GM21529 (cell line): ENCODE results near the gene IGF1R.
"Not testable (repeated sequence)": the region's sequence is repeated elsewhere in the genome, so short reads cannot be mapped to it uniquely, and the experiment has no call there.

Experiments used
- ATAC-seq: cut with Tn5 transposase; IDR thresholded peaks from one replicate; pipeline ENCODE4 v1.9.1; 2021; ENCODE audit not compliant: unreplicated experiment

The IGF1R gene

GRCh38 chr15:98978153-98978552 is 329.8 kb downstream of the IGF1R start:
- no peak for ATAC-seq

DNA sequence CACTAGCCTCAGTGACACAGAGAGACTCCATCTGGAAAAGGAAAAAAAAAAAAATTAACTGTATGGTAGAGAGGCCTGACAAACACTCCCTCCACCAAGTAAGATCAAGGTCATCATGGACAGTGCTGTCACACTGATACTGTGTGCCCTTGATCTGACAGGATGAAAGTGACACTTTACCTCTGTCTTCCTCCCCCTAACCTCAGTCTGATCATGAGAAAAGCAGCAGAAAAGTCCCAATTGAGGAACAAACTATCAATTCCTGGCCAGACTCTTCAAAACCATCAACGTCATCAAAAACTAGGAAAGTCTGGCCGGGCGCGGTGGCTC is 332.5 kb downstream of the IGF1R start:
- no peak for ATAC-seq

DNA sequence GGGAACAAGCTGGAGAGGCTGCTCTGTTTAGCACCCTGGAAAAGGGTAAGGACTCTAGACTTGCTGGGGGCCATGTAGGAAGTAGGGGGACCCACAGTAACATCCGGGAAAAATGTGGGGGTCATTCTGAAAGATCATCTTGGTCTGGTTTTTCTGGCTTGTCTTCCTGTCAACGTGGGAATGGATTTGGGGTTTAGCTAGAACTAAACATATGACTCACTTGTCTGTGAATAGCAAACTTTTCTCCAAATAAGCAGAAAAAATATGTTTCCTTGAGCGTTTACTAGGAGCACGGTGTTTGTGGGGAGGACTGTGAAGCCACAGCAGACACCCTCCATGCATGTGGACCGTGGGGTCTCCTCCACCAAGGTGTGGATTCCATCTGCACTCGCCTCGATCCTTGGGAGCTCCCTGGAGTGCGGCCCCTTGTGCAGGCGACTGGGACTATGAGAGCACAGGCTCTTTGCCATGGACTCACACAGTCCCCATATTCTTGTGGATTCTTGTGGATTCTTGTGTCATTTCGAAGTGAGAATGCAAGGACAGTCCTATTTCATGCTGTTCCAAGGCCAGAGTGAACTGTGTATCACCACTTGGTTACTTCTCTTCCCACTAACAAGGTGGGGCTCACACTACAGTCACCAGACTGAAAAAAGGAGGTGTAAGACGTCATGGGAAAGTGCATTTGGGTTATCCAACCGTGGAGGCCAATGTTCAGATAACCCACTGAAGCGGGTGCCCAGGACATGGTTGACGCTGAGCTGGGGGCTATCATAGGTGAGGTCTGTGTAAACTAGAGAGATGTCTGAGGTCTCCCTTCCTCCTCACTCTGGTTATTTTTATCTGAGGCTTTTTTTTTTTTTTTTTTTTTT is 333.7 kb downstream of the IGF1R start:
- peak; percentile 50 for ATAC-seq

- no peak for ATAC-seq
Observed at GRCh38 chr15:98983334-98983733, 335.0 kb downstream of the IGF1R start.

GRCh38 chr15:98986281-98986680 is 337.9 kb downstream of the IGF1R start:
- no peak for ATAC-seq

GRCh38 chr15:98994892-98995291 is 346.6 kb downstream of the IGF1R start:
- no peak for ATAC-seq

DNA sequence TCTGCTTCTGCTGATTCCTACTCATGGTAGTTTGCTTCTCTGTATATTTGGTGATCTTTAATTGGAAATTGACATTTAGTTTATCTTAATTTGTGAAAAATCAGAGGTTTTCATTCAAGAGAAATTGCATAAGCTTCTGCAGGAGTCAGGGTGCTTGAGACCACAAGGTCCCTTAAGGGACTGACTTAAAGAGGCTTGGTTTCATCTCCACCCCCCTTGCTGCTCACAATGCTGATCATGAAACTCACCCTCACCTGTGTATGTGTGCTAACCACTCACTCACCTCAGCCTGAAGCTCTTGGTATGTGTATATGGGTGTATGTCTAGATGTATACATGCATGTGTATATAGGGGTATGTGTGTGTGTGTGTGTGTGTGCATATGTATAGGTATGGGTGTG is 347.8 kb downstream of the IGF1R start:
- no peak for ATAC-seq

GRCh38 chr15:98996624-98997023 is 348.3 kb downstream of the IGF1R start:
- ATAC-seq, result no peak

DNA sequence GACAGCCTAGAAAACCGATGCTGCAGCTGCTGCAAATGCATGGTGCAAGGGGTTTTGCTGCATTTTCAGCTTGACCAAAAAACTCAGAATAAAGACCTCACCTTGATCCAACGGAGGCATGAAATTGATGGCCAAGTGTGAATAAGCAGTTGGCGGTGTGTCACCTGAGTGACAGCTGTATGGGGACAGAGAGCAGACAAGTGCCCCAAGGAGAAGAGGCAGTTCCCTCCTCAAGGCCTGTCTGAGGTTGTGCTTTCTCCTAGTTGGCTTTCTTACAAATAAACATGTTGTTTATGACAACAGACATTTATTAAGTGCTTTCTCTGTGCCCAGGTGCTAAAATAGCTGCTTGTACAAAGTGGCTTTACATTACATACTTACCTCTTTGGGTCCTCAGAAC is 349.0 kb downstream of the IGF1R start:
- no peak for ATAC-seq

DNA sequence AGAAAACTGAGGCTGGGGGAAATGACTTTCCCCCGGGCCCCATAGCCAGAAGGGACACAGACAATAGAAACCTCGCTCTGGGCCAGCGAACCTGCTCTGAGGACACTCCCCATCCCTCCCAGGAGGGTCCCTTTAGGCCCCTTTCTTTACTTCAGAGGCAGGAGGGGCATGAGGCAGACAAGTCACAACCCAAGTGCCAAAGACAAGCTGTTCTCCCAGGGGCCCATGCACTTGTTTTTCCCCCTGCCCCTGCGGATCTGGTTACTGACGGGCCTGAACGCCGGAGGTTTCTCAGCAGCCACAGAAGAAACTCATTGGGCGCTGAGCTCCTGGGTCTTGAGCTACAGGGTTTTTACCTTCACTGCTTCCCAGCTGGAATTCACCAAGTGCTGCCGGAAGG is 349.4 kb downstream of the IGF1R start:
- no peak for ATAC-seq

DNA sequence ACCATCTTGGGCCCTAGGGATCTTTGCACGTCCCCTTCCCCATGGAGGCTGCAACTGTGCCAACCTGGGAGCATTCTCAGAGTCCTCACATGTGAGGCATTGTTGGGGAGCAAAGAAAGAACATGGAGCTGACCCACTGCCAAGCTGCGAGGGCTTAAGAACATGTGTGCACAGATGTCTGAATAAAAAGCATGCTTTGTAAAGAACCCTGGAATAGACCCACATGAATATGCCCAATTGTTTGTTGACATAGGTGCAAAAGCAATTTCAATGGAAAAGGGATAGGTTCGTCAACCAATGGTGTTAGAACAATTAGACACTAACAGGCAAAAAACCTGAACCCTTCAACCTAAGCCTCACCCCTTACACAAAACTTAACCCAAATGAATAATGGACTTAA is 349.9 kb downstream of the IGF1R start:
- ATAC-seq, result no peak

- no peak for ATAC-seq
Observed at GRCh38 chr15:98999233-98999632, 350.9 kb downstream of the IGF1R start.

DNA sequence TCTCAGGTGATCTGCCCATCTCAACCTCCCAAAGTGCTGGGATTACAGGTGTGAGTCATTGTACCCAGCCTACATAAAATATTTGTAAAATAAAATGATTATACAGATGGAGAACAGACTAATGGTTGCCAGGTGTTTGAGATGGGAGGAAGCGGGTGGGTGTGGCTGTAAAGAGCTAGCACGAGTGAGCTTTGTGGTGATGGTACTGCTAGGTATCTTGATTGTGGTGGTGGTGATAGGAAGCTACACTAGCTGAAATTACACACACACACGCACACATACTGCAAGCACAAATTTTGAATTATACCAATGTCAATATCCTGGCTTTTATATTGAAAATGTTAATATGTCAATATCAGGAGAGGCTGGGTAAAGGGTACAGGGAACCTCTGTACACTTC is 353.9 kb downstream of the IGF1R start:
- ATAC-seq, result no peak

DNA sequence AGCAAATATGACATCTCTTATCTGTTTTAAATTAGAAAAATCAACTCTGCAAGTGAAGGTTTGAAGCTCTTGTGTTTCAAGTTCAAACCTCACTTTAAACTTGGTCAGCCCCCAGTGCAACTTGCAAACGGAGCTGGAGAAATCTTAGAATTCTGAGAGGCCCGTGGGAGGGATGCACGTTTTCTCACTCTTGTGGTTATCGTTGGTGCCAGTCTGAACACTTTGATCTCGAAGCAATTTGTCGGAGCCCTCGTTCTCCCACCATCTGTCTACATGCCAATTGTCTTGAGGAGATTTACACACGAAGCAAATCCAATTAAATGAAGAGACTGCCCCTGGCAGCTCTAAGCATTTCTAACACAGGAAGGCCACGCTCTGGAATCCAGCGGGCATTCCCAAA is 355.0 kb downstream of the IGF1R start:
- ATAC-seq, result not testable (repeated sequence)

DNA sequence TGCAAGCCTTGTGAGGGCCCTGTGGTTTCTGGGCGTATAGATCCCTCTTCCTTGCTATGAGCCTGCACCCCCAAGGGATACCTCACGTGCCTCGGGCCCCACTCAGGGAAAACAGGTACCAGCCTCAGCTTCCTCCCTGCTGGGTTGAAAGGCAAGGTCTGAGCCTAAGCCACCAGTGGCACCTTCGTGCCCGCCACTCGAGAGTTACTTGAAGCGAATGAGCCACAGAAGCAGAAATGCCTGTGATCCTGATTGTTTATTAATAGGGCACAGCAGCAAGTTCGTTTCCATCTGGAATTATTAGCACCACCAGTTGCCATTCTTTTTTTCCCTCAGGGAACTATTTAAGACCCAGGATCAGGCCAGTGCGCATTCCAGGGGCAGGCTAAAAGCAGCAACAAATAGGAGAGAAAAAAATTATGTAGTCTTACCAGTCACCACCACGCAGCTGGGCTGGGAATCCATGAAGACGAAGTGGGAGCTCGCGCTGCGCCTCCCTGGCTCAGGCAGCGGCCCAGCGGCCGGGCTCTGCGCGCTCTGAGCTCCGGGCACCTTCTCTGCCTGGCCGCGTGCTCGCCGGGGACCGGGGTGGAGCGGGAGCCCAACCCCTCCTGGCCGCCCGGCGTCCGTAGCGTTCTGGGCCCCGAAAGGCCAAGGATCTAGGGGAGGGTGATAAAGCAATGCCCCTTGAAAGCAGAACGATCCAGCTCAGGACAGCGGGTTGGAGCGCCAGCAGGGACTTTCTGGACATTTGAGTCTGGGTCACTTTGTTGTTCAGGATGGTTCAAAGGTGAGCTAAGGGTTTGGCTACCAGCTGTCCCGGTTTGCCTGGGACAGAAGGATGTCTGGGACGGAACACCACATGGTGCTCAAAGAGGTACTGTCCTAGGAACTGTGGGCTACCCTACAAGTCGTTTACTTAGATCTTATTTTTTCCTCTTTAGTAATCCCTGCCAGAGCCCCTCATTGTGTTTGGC is 356.9 kb downstream of the IGF1R start:
- not testable (repeated sequence) for ATAC-seq

DNA sequence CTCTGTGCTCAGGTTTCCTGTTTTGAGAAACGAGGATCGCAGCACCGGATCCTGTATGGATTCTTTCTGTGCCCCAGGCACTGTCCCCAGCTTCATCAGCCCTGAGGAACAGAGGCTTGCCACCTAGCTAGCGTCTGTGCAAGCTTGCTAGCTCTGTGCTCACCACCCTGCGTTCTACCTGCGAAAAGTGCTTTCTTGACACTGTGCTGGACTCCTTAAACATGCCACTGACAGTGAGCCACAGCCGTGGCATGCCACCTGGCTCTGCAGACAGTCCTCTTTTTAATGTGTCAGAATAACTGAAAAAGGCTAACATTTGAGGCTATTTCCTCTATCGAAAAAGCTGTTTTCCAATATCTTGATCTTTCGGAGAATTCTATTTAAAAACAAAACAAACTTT is 357.8 kb downstream of the IGF1R start:
- ATAC-seq, result no peak

GRCh38 chr15:99006904-99007495 is 358.7 kb downstream of the IGF1R start:
- no peak for ATAC-seq

DNA sequence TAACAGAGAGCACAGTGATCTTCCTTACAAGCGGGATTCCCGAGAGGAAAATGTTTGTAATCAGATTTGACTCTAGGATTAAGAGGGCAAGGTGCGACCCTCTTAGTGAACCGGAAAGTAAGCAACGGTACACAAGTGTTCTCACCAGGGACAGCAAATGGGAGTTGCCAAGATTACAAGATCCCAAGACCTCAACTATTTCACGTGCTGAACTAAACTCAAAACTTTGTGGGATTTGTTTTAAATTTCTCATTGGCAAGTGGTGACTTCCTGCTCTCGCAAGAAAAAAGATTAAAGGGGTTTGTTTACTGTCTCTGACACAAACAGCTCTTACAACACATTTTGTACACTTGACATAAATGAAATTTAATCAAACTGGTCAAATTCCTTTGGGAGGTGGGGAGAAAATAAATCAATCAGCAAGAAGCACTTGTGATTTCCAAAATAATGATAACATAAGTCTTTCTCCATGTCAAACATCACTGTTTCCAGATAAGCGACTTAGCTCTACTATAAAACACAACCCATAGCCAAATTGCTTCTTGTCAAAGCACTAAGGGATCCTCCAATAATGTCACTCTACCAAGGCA is 361.5 kb downstream of the IGF1R start:
- ATAC-seq, result no peak

DNA sequence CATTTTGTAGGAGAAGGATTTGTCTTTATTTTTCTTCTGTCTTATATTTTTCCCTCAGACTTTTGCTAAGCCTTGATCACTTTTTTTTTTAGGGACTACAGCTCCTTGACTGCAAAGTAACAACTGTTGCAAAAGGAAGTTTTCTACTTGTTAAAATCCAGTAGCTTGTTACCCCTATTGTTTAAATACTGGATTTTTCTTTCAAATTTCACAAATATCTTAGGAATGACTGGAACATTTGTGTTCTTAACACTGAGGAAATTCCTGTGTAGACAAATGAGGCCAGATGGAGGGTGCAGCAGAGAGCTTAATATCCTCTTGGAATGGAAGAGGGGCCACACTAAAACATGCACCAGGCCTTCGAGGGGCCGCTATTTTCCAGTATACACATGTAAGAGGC is 362.4 kb downstream of the IGF1R start:
- no peak for ATAC-seq
